CD4-positive, alpha-beta T cell (primary cell): ENCODE data around the gene CCKAR. TPM values are rescaled to one million over a fixed set of nuclear protein-coding genes. Genes with fewer than 3 reads are reported as not detected.

Experiments
- ATAC-seq: fragments of 200-7000 bp; cut with Tn5 transposase; one replicate; pipeline ENCODE4 v1.10.0; 2022; ENCODE audit warnings: mild to moderate bottlenecking; ENCODE audit not compliant: poor library complexity
- CTCF ChIA-PET: fragments of 350-600 bp; sonication (Branson Sonifier 250); formaldehyde crosslinking; loops from one replicate; lab custom pipeline; 2021; ENCODE audit warnings: antibody characterized with exemption, inconsistent platforms; lab: Charles Lee
- POLR2A ChIA-PET: fragments of 350-600 bp; sonication (Branson Sonifier 250); formaldehyde crosslinking; loops from one replicate; lab custom pipeline; 2021; ENCODE audit warnings: antibody characterized with exemption, inconsistent platforms; lab: Charles Lee
- DNase-seq, 14 experiments: peaks; one replicate each; pipeline ENCODE4 v3.0.0-alpha.2; 2013 to 2020; ENCODE audit warnings: mixed read lengths in 2 of 14
- H3K27ac ChIP-seq, 2 donors: one replicate each; pipeline versions ENCODE4 v1.5.1 to v1.7.0; 2013; ENCODE audit warnings: low read length in 2 of 2, low read depth in 1 of 2, mild to moderate bottlenecking in 1 of 2
- H3K27me3 ChIP-seq, 2 experiments: 1 replicate in 1 of 2; 2 replicates in 1 of 2; pipeline versions ENCODE4 v1.6.1 to v1.7.0; 2013; ENCODE audit warnings: low read length in 2 of 2, control low read depth in 1 of 2, mild to moderate bottlenecking in 1 of 2, moderate library complexity in 1 of 2; ENCODE audit not compliant: insufficient read depth in 2 of 2, control insufficient read depth in 1 of 2
- H3K36me3 ChIP-seq: one replicate; pipeline ENCODE4 v1.6.1; 2013; ENCODE audit warnings: low read length, control low read depth; ENCODE audit not compliant: insufficient read depth
- H3K4me1 ChIP-seq: one replicate; pipeline ENCODE4 v1.6.1; 2013; ENCODE audit warnings: low read length, control low read depth; ENCODE audit not compliant: insufficient read depth
- H3K4me3 ChIP-seq: one replicate; pipeline ENCODE4 v1.5.1; 2013; ENCODE audit warnings: mild to moderate bottlenecking, low read length, moderate library complexity
- H3K9me3 ChIP-seq, 2 experiments: 1 replicate in 1 of 2; 2 replicates in 1 of 2; pipeline versions ENCODE4 v1.6.1 to v1.7.0; 2013; ENCODE audit warnings: low read length in 2 of 2, mild to moderate bottlenecking in 2 of 2, control low read depth in 1 of 2, moderate library complexity in 1 of 2; ENCODE audit not compliant: control insufficient read depth in 1 of 2, insufficient read depth in 1 of 2
- H3K27ac Mint-ChIP-seq: one replicate; pipeline ENCODE4 v1.8.0; 2020; ENCODE audit warnings: mixed read lengths
- H3K27me3 Mint-ChIP-seq: one replicate; pipeline ENCODE4 v1.8.0; 2021; ENCODE audit warnings: mixed read lengths
- H3K36me3 Mint-ChIP-seq: one replicate; pipeline ENCODE4 v1.8.0; 2021; ENCODE audit warnings: low read depth, mixed read lengths
- H3K4me1 Mint-ChIP-seq: one replicate; pipeline ENCODE4 v1.8.0; 2021; ENCODE audit warnings: low read depth, mixed read lengths
- H3K4me3 Mint-ChIP-seq: one replicate; pipeline ENCODE4 v1.8.0; 2020; ENCODE audit warnings: mild to moderate bottlenecking, mixed read lengths
- H3K9me3 Mint-ChIP-seq: one replicate; pipeline ENCODE4 v1.8.0; 2020; ENCODE audit warnings: mixed read lengths
- intact Hi-C, 2 experiments: fragments of 100-400 bp; cut with DNase I in 1 of 2; cut with micrococcal nuclease in 1 of 2; formaldehyde crosslinking; loops; one replicate each; pipeline versions ENCODE4 v1.15.1 to v1.9.0; 2023 to 2025; cut with DNase I, micrococcal nuclease
- total RNA-seq, 174 experiments: library from RNA in 2 of 174; stranded (reverse) in 2 of 174; gene quantifications; one replicate each; pipeline ENCODE4 v1.2.3 and lab custom pipeline; 2021 to 2026
- TF ChIP-seq, protein P1 (sequence below): fragments of 200-600 bp; IDR thresholded peaks from one replicate; pipeline ENCODE4 v1.8.0; 2022; ENCODE audit warnings: antibody characterized with exemption, mild to moderate bottlenecking

Gene CCKAR
- total RNA-seq, 2 experiments from 2014 or later = not detected

DNA sequence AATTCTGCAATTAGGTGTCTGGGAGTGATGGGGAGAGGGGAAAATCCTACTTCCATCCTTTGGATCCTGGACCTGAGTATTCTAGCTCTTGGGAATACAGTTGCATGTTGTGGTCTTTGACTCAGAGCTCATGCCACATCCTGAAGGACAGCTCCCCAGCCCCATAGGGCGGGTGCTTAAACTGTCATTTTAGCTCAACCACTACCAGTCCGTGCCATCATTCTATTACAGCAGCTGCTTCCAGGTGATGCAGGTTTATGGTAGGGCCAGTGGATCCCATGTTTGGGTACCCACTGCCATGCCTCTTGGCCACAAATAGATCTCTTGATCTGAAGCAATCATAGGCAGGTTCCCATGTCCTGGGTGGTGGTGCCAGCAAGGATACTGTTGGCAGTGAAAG lies 34.7 kb downstream of the CCKAR start:
- Histone ChIP-seq H3K4me3 (no peak overlapping the region), H3K27ac (no peak overlapping the region), H3K27me3 (no peaks in the 10 kb centered on the region), H3K4me1 (no peaks in the 10 kb centered on the region), H3K36me3 (no peaks in the 10 kb centered on the region), H3K9me3 (peaks cover 6 to 10% of the 10 kb centered on the region in 2 experiments)
- TF ChIP-seq, protein P1, sequence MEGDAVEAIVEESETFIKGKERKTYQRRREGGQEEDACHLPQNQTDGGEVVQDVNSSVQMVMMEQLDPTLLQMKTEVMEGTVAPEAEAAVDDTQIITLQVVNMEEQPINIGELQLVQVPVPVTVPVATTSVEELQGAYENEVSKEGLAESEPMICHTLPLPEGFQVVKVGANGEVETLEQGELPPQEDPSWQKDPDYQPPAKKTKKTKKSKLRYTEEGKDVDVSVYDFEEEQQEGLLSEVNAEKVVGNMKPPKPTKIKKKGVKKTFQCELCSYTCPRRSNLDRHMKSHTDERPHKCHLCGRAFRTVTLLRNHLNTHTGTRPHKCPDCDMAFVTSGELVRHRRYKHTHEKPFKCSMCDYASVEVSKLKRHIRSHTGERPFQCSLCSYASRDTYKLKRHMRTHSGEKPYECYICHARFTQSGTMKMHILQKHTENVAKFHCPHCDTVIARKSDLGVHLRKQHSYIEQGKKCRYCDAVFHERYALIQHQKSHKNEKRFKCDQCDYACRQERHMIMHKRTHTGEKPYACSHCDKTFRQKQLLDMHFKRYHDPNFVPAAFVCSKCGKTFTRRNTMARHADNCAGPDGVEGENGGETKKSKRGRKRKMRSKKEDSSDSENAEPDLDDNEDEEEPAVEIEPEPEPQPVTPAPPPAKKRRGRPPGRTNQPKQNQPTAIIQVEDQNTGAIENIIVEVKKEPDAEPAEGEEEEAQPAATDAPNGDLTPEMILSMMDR = no peak
- Mint-ChIP-seq H3K27ac (no peak overlapping the region), H3K9me3 (peaks cover 2% of the 10 kb centered on the region), H3K4me3 (no peak overlapping the region), H3K36me3 (no peaks in the 10 kb centered on the region), H3K4me1 (peaks cover 28% of the 10 kb centered on the region), H3K27me3 (no peaks in the 10 kb centered on the region)
- no peak for ATAC-seq
- CTCF ChIA-PET = no interaction called here
- intact Hi-C loops = loop anchor here in 1 of 2 experiments (5.0 to 10.0 kb wide), 2 partner anchors 129 to 267 kb away; partner anchors contain the start of gene TBC1D19
- POLR2A ChIA-PET = no interaction called here
- no peak for DNase-seq

GRCh38 chr4:26454961-26455360 lies 35.3 kb downstream of the CCKAR start:
- no peaks in the 10 kb centered on the region for H3K36me3 ChIP-seq
- TF ChIP-seq, protein P1 = no peak
- H3K9me3 ChIP-seq = peaks cover 6 to 10% of the 10 kb centered on the region in 2 experiments
- H3K9me3 Mint-ChIP-seq = peaks cover 2% of the 10 kb centered on the region
- H3K27ac Mint-ChIP-seq = no peak overlapping the region
- ATAC-seq (no peak), DNase-seq (no peak)
- no peaks in the 10 kb centered on the region for H3K36me3 Mint-ChIP-seq
- CTCF ChIA-PET = no interaction called here
- H3K4me3 Mint-ChIP-seq = no peak overlapping the region
- POLR2A ChIA-PET = no interaction called here
- H3K4me3 ChIP-seq = no peak overlapping the region
- no peaks in the 10 kb centered on the region for H3K27me3 ChIP-seq
- intact Hi-C loops = loop anchor here in 1 of 2 experiments (5.0 to 10.0 kb wide), 2 partner anchors 130 to 267 kb away; partner anchors contain the start of gene TBC1D19
- peaks cover 28% of the 10 kb centered on the region for H3K4me1 Mint-ChIP-seq
- H3K27ac ChIP-seq = no peak overlapping the region
- H3K27me3 Mint-ChIP-seq = no peaks in the 10 kb centered on the region
- no peaks in the 10 kb centered on the region for H3K4me1 ChIP-seq

- peaks cover 13% of the 10 kb centered on the region for H3K4me1 Mint-ChIP-seq
- CTCF ChIA-PET = no interaction called here
- ATAC-seq (no peak), DNase-seq (no peak)
- no peak overlapping the region for H3K27ac Mint-ChIP-seq
- Histone ChIP-seq H3K36me3 (no peaks in the 10 kb centered on the region), H3K9me3 (peaks cover 6 to 10% of the 10 kb centered on the region in 2 experiments), H3K27me3 (no peaks in the 10 kb centered on the region), H3K4me1 (no peaks in the 10 kb centered on the region), H3K4me3 (no peak overlapping the region), H3K27ac (no peak overlapping the region)
- H3K36me3 Mint-ChIP-seq = no peaks in the 10 kb centered on the region
- TF ChIP-seq, protein P1 = no peak
- intact Hi-C loops = loop anchor here in 1 of 2 experiments (10.0 kb wide), 1 partner anchor 132 kb away; the partner anchor contains the start of gene TBC1D19
- H3K27me3 Mint-ChIP-seq = peaks cover 5% of the 10 kb centered on the region
- H3K9me3 Mint-ChIP-seq = peaks cover 2% of the 10 kb centered on the region
- H3K4me3 Mint-ChIP-seq = no peak overlapping the region
- POLR2A ChIA-PET = no interaction called here
Measured at GRCh38 chr4:26452565-26453531, 37.4 kb downstream of the CCKAR start.
